ENCODE data around the gene COL8A1.

Gene COL8A1

GRCh38 chr3:99678023-99678422 is 39.6 kb downstream of the COL8A1 start:
- DNase-seq, result no peak

GRCh38 chr3:99678896-99679295 is 40.5 kb downstream of the COL8A1 start:
- DNase-seq, result no peak

GRCh38 chr3:99681512-99681911 is 43.1 kb downstream of the COL8A1 start:
- no peak for DNase-seq

DNA sequence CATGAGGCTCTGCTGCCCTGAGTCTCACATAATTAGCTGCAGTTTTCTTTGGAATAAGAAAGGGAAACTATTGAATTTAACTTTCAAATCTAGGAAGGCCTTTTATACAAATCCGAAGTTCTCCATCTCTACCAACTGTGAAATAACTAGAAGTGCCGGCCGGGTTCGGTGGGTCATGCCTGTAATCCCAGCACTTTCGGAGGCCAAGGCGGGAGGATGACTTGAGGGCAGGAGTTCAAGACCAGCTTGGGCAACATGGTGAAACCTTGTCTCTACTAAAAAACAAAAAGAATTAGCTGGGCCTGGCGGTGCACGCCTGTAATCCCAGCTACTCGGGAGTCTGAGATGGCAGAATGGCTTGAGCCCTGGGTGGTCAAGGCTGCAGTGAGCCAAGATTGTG is 43.6 kb downstream of the COL8A1 start:
- DNase-seq, result no peak

DNA sequence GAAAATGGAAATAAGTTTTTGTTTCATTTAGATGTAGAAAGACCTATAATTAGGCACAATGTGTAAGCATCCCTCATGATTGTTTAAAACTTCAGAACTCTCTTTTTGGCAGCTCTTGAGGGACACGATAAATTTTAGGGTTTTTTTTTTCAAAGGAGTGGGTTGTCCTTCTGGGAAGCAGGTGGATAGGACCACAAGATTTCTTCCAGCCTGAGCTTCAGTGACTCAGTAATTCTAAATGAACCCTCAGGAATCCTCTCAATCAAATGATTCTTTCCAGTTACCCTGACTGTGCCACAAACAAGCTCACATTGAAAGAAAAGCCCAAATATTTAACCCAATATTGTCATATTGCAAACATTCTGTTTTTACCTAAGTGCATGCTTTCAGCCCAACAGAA is 45.1 kb downstream of the COL8A1 start:
- no peak for DNase-seq

DNA sequence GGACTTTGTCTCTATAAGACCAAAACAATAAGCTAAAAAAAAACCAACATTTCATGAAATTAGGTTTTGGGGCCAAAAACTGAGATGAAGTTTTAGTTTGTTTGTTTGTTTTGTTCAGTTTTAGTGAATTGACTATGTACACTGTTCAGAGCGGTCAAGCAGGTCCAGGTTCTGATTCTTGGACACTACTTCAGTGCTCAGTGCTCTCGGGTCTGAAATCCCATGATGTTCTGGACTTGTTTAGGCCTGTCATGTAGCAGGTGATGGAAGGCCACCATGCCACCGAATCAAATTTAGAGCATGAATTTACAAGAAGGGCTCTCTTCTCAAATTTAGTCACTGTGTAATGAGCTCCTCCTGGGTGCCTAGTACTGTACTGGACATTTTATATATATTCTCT is 45.5 kb downstream of the COL8A1 start:
- no peak for DNase-seq

DNA sequence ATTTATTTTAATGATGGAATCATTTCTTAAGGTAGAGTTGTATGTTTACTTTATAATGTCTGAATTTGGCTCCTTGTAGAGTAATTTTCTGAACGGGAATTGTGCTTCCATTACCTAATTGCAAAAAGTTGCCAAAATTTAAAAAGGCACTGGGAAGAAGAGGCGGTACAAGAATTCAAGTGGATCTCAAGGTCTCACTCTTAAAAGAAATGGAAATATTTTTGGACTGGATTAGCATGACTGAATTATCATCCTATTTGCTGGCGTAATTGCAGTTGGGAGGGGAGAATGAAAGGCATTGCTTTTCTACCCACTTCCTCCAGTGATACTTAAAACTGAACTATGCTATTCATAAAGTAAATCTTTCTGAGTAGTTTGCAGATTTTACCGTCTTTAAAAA is 46.2 kb downstream of the COL8A1 start:
- no peak for DNase-seq

DNA sequence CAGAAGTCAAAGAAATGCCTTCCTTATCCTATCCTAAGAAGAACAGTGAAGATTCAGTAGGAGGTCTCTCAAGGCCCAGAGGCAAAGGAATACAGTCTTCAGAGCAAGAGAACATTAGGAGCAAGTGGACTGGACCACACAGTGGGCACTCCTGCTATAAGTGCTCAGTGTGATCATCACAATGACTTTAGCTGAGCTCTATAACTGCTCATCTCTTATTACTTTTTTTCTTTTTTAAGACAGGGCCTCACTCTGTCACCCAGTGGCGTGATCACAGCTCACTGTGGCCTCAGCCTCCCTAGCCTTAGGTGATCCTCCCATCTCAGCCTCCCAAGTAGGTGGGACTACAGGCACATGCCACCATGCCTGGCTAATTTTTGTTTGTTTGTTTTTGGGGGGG is 48.1 kb downstream of the COL8A1 start:
- DNase-seq, result no peak

- DNase-seq, result peak; percentile 45
Observed at GRCh38 chr3:99686955-99687612, 48.7 kb downstream of the COL8A1 start.

- DNase-seq, result no peak
Observed at GRCh38 chr3:99690761-99691369, 52.5 kb downstream of the COL8A1 start.

DNA sequence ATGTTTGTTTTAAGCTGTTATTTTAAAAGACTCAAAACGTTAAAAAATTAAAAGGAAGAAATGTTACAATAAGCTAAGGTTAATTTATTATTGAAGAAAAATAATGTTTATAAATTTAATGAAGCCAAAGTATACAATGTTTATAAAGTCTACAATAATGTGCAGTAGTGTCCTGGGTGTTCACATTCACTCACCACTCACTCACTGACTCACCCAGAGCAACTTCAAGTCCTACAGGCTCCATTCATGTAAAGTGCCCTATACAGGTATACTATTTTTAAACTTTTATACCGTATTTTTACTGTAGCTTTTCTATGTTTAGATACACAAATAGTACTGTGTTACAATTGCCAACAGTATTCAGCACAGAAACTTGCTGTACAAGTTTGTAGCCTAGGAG is 55.2 kb downstream of the COL8A1 start:
- DNase-seq, result no peak

GRCh38 chr3:99696497-99696896 is 58.1 kb downstream of the COL8A1 start:
- DNase-seq, result no peak

GRCh38 chr3:99697250-99697649 is 58.9 kb downstream of the COL8A1 start:
- no peak for DNase-seq

- no peak for DNase-seq
Observed at GRCh38 chr3:99698932-99699331, 60.5 kb downstream of the COL8A1 start.

GRCh38 chr3:99699841-99700240 is 61.4 kb downstream of the COL8A1 start:
- DNase-seq, result no peak

DNA sequence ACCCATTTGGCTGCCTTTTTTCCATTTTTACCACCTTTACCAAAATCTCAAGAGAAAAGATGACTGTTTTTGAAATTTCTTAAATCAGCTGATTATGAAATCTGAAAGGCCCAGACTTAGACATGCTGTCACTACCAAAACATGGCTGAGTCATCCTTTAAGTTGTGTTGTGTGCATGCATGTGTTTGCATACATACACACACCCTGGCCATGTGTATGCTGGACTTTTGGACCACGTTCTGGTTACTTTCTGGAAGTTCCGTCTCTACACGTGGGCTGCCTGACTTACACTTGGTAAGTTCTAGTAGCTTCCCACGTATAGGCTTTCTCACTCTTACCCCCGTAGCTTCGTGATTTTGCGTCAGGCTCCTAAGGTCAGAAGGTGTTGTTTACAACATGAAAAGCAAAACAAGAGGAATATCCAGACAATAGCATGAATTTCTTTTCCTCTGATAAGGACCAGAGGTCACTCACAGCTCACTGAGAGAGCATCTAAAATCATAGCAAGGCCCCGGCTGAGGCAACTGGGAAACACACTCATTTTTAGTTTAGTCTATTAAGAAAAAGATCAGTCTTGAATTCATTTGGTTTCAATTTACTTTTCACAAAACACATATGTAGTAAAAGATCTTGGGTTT is 62.4 kb downstream of the COL8A1 start:
- DNase-seq, result no peak

- DNase-seq, result no peak
Observed at GRCh38 chr3:99702953-99703943, 64.9 kb downstream of the COL8A1 start.

DNA sequence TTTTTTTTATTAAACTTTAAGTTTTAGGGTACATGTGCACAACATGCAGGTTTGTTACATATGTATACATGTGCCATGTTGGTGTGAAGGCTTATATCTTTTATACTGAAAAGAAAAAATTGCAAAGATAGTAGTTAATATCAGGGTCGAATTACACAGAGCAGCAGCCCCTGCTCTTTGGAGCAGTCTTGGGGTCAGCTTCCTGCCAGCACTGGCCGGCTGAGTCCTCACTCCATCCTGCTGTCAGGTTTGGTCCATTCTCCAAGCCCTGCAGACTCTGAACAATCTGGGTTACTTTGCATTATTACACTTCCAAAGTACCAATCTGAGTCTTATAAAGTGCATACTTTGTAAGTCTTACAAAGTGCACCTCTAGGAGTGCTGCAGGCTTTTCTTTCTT is 66.0 kb downstream of the COL8A1 start:
- DNase-seq, result no peak

DNA sequence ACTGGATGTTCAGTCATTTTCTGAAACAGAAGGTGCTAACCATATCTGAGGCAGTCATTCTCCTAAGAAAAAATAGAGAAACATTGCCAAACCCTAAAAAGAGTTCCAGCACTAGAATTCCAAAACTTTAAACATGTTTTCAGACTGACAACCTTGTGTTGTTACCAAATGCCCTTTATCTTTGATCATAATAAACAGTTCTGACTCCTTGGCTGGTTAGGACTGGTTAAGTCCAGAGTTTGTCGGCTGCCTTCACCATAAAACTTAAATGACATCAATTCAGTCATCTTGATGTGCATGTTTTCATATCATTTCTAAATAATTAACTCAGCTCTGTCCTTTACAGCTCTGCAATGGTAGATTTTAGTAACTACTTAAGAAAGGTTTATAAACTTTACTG is 68.0 kb downstream of the COL8A1 start:
- DNase-seq, result no peak

DNA sequence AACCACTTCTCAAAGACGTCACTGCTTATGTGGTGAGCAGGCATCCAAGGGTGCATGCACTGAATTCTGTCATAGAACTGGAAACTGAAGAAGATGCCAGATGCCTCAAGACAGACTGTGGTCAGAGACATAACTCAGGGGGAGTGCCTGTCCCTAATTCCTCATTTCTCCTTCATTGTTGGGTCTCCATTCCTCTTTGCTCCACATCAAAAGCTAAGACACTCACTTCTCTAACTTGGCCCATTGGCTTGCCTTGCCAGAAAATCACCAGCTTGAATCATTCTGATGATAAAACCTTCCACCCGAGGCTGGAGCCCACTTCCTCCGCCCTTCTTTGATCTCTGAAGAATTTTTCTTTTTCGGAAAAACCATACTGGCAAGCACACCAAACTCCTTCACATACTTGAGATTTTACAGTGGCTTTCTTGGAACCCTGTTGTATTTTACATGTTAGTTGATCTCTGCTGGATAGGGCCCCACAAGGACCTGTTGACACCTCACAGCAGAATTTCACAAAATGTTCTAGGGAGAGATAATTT is 69.9 kb downstream of the COL8A1 start:
- no peak for DNase-seq

- DNase-seq, result no peak
Observed at GRCh38 chr3:99709686-99710085, 71.3 kb downstream of the COL8A1 start.

DNA sequence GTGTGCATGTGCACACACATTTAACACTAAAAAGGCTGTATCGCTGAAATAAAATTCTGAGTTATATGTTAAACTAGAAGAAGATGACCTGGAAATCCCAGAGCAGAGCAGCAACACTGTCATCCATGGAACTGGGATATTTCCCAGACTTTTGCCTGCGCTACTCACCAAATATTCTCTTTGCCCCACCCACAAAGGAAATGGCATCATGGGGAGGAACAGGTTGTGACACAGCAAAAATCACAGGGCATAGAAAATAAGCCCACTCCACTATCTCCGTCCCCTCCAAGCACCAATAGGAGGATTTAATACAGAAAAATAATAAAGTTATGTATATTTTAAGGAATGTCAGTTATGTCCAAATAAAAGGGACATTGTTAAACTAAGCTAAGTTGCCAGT is 71.7 kb downstream of the COL8A1 start:
- DNase-seq, result no peak

DNA sequence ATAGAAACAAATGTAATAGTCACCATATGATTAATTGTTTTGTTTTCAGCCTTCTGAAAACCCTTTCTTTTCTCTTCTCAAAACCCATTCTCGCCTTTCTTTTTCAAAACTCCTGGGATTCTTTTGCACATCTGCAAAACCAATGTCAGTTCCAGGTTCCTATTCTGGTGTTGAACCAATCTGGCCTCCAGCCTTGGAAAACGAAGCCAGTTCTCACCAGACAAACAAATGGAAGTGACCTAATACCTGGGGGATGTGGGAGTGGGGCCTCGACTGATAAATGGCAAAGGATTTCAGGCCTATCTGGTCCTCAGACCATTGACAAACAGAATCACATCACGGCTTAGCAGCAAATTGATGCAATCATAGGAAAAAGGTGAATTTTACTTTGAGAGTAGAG is 73.0 kb downstream of the COL8A1 start:
- no peak for DNase-seq

Data from activated CD4-positive, CD25-positive, alpha-beta regulatory T cell treated with anti-CD3 and anti-CD28 coated beads, Interleukin-2, amount 50 U/mL, for 72 hours (primary cell).